Hepatocyte (in vitro differentiated cells): ENCODE measurements around the gene ANKRD13B. TPM values are rescaled to one million over a fixed set of nuclear protein-coding genes. Genes with fewer than 3 reads are reported as not detected.

Source experiments
- DNase-seq: peaks from one replicate; pipeline ENCODE4 v3.0.0-alpha.2; 2016; ENCODE audit warnings: low spot score
- H2AFZ ChIP-seq: fragments of 200-600 bp; sonication (generic); 2 replicates; pipeline ENCODE4 v1.6.0; 2016; ENCODE audit warnings: antibody characterized with exemption, mild to moderate bottlenecking
- H3K27ac ChIP-seq: fragments of 200-600 bp; sonication (generic); 2 replicates; pipeline ENCODE4 v1.5.1; 2016; ENCODE audit warnings: mild to moderate bottlenecking
- H3K27me3 ChIP-seq: fragments of 200-600 bp; sonication (generic); 2 replicates; pipeline ENCODE4 v1.6.1; 2016
- H3K36me3 ChIP-seq: fragments of 200-600 bp; sonication (generic); replicated peaks from 2 replicates; pipeline ENCODE4 v1.5.1; 2016; ENCODE audit warnings: low read depth; ENCODE audit not compliant: insufficient read depth
- H3K4me1 ChIP-seq: fragments of 200-600 bp; sonication (generic); 2 replicates; pipeline ENCODE4 v1.5.1; 2016; ENCODE audit warnings: mild to moderate bottlenecking, moderate library complexity; ENCODE audit not compliant: insufficient read depth
- H3K4me2 ChIP-seq: fragments of 200-600 bp; sonication (generic); 2 replicates; pipeline ENCODE4 v1.6.0; 2016
- H3K4me3 ChIP-seq: fragments of 200-600 bp; sonication (generic); 2 replicates; pipeline ENCODE4 v1.5.1; 2016; ENCODE audit warnings: mild to moderate bottlenecking
- H3K79me2 ChIP-seq: fragments of 200-600 bp; sonication (generic); 2 replicates; pipeline ENCODE4 v1.6.0; 2017; ENCODE audit warnings: mild to moderate bottlenecking
- H3K9me2 ChIP-seq: fragments of 200-600 bp; sonication (generic); replicated peaks from 2 replicates; pipeline ENCODE4 v1.6.0; 2017; ENCODE audit warnings: mild to moderate bottlenecking; ENCODE audit not compliant: insufficient read depth
- H3K9me3 ChIP-seq: fragments of 200-600 bp; sonication (generic); 2 replicates; pipeline ENCODE4 v1.5.1; 2016; ENCODE audit warnings: low read depth, mild to moderate bottlenecking
- H4K20me1 ChIP-seq: fragments of 200-600 bp; sonication (generic); 2 replicates; pipeline ENCODE4 v1.6.0; 2016; ENCODE audit warnings: mild to moderate bottlenecking; ENCODE audit not compliant: insufficient read depth, poor library complexity, severe bottlenecking
- EZH2 ChIP-seq: fragments of 200-600 bp; sonication (generic); IDR thresholded peaks from 2 replicates; pipeline ENCODE4 v1.6.1; 2016; ENCODE audit warnings: antibody characterized with exemption, mild to moderate bottlenecking, borderline replicate concordance
- EZH2phosphoT487 ChIP-seq: fragments of 200-600 bp; sonication (generic); IDR thresholded peaks from one replicate; pipeline ENCODE4 v1.6.1; 2018; ENCODE audit warnings: antibody characterized with exemption, mild to moderate bottlenecking, low read depth, moderate library complexity; ENCODE audit not compliant: unreplicated experiment, severe bottlenecking
- WGBS: methylation state at CpG from one replicate; pipeline ENCODE4 v1.1.6; 2016; ENCODE audit warnings: low lambda C conversion rate; ENCODE audit errors: missing lambda C conversion rate; 5-methylcytosine and 5-hydroxymethylcytosine counted together
- polyA plus RNA-seq: library from polyadenylated mRNA; unstranded; fragments of >200 nt; fragmentation: Nextera tagmentation; extraction: Ambion mirVana; gene quantifications from 2 replicates; pipeline ENCODE4 v1.2.1, GENCODE V29; 2016
- total RNA-seq: library from RNA; depleted of rRNA; stranded (reverse); fragments of >200 nt; gene quantifications from 2 replicates; pipeline ENCODE4 v1.2.3, GENCODE V29; 2014
- TF ChIP-seq, protein P1 (sequence below): fragments of 200-600 bp; sonication (generic); IDR thresholded peaks from 2 replicates; pipeline ENCODE4 v1.5.1; 2016; ENCODE audit warnings: antibody characterized with exemption, mild to moderate bottlenecking; ENCODE audit not compliant: poor library complexity

ANKRD13B gene
- total and polyA plus RNA-seq, 2 experiments from 2014 or later = 5.1 to 7.2 TPM

DNA sequence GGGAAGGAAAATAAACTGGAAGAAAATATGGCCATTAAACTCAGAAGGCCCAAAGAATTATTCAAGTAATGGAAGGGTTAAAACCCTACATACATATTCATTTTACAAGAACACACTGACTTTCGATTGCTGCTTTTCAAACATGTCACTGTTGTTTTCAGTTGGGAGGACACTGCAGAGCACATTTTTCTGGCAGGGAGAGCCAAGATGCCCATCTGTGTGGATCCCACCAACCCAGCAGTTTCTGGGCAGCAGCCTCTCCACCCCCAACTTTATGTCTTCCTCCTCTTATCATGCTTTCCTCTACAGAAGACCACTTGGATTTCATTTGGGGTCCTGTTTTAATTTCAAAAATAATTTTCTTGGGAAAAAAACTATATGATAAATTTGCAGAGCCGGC, 36.9 kb downstream of the ANKRD13B start:
- Histone ChIP-seq H3K4me3 (no peak overlapping the region), H3K27ac (no peak overlapping the region), H3K9me2 (no peaks in the 10 kb centered on the region), H2AFZ (no peak overlapping the region), H3K27me3 (no peaks in the 10 kb centered on the region), H3K4me1 (no peaks in the 10 kb centered on the region), H4K20me1 (no peaks in the 10 kb centered on the region), H3K36me3 (no peaks in the 10 kb centered on the region), H3K79me2 (no peaks in the 10 kb centered on the region), H3K9me3 (no peaks in the 10 kb centered on the region), H3K4me2 (no peak overlapping the region)
- no peak for DNase-seq
- TF ChIP-seq EZH2 (no peak), EZH2phosphoT487 (no peak)
- TF ChIP-seq, protein P1, sequence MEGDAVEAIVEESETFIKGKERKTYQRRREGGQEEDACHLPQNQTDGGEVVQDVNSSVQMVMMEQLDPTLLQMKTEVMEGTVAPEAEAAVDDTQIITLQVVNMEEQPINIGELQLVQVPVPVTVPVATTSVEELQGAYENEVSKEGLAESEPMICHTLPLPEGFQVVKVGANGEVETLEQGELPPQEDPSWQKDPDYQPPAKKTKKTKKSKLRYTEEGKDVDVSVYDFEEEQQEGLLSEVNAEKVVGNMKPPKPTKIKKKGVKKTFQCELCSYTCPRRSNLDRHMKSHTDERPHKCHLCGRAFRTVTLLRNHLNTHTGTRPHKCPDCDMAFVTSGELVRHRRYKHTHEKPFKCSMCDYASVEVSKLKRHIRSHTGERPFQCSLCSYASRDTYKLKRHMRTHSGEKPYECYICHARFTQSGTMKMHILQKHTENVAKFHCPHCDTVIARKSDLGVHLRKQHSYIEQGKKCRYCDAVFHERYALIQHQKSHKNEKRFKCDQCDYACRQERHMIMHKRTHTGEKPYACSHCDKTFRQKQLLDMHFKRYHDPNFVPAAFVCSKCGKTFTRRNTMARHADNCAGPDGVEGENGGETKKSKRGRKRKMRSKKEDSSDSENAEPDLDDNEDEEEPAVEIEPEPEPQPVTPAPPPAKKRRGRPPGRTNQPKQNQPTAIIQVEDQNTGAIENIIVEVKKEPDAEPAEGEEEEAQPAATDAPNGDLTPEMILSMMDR = no peak
- 69% methylated on average over 2 of the region's 2 CpGs for WGBS

DNA sequence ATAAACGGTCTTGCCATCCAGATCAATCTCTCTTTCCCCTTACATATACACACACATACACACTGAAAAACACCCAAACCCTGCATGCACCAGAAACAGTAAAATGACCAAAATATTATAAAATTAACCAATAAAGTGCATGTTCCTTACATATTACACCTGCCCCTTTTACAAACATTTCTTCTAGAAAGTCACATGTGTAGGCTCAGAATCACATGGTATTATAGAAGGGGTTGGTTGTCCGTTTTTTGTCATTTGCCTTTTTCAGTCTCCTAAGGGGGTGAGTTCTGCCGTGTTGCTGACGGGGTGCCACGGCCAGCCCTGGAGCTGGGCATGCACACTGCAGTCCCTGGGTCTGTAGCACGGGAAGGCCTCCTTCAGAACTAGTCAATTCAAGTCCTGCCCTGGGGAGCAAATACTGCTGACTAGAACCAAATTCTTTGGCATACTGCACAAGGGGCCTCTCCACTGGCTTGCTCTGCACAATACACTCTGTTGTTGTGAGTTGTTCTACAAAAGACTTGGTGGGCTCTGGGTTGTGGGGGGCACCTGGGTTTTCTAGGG, 37.8 kb downstream of the ANKRD13B start:
- Histone ChIP-seq H3K27me3 (no peaks in the 10 kb centered on the region), H2AFZ (no peak overlapping the region), H3K9me2 (no peaks in the 10 kb centered on the region), H3K4me2 (no peak overlapping the region), H3K4me1 (no peaks in the 10 kb centered on the region), H3K79me2 (no peaks in the 10 kb centered on the region), H3K9me3 (no peaks in the 10 kb centered on the region), H3K27ac (no peak overlapping the region), H4K20me1 (no peaks in the 10 kb centered on the region), H3K36me3 (no peaks in the 10 kb centered on the region), H3K4me3 (no peak overlapping the region)
- WGBS = 94% methylated on average over 6 of the region's 6 CpGs
- no peak for TF ChIP-seq EZH2
- no peak for TF ChIP-seq EZH2phosphoT487
- TF ChIP-seq, protein P1 = no peak
- no peak for DNase-seq

GRCh38 chr17:29633886-29634285, 41.0 kb downstream of the ANKRD13B start:
- Histone ChIP-seq H3K27me3 (no peaks in the 10 kb centered on the region), H2AFZ (no peak overlapping the region), H3K9me2 (no peaks in the 10 kb centered on the region), H3K4me2 (no peak overlapping the region), H3K4me1 (no peaks in the 10 kb centered on the region), H3K9me3 (no peaks in the 10 kb centered on the region), H4K20me1 (no peaks in the 10 kb centered on the region), H3K36me3 (no peaks in the 10 kb centered on the region), H3K27ac (no peak overlapping the region), H3K79me2 (no peaks in the 10 kb centered on the region), H3K4me3 (no peak overlapping the region)
- DNase-seq = no peak
- TF ChIP-seq, protein P1 = no peak
- WGBS = 93% methylated on average over 3 of the region's 3 CpGs

GRCh38 chr17:29640413-29640812, 47.5 kb downstream of the ANKRD13B start:
- H3K4me3 ChIP-seq = no peak overlapping the region
- no peaks in the 10 kb centered on the region for H3K27me3 ChIP-seq
- TF ChIP-seq EZH2phosphoT487 (no peak), EZH2 (no peak)
- TF ChIP-seq, protein P1 = no peak
- DNase-seq = no peak
- no peaks in the 10 kb centered on the region for H3K36me3 ChIP-seq
- no peak overlapping the region for H3K4me2 ChIP-seq
- 60% methylated on average over 2 of the region's 2 CpGs for WGBS
- H3K4me1 ChIP-seq = no peaks in the 10 kb centered on the region
- no peaks in the 10 kb centered on the region for H3K9me3 ChIP-seq
- H3K79me2 ChIP-seq = no peaks in the 10 kb centered on the region
- H2AFZ ChIP-seq = no peak overlapping the region
- H3K27ac ChIP-seq = no peak overlapping the region
- no peaks in the 10 kb centered on the region for H3K9me2 ChIP-seq
- no peaks in the 10 kb centered on the region for H4K20me1 ChIP-seq
